HepG2 (cell line): Measurements from ENCODE around the gene WNT3A.

ENCODE experiments used
- DZIP1 ChIP-seq: sonication (generic); formaldehyde crosslinking; IDR thresholded peaks from 2 replicates; pipeline ENCODE4 v1.5.0; 2020; ENCODE audit warnings: mild to moderate bottlenecking, missing genetic modification reagents
- EP300 ChIP-seq, 3 experiments: sonication (generic) in 1 of 3; formaldehyde crosslinking in 1 of 3; IDR thresholded peaks; 2 replicates each; pipeline versions ENCODE4 v1.5.1 to v1.6.1; 2011 to 2020; ENCODE audit warnings: low read depth in 2 of 3, low read length in 2 of 3, borderline replicate concordance in 1 of 3, improper control_type of control experiment in 1 of 3, mild to moderate bottlenecking in 1 of 3, missing genetic modification reagents in 1 of 3, moderate library complexity in 1 of 3
- JUNB ChIP-seq: sonication (generic); formaldehyde crosslinking; IDR thresholded peaks from 2 replicates; pipeline ENCODE4 v1.8.0; 2022; ENCODE audit warnings: missing genetic modification reagents, mild to moderate bottlenecking, borderline replicate concordance
- RAD21 ChIP-seq: fragments of 450-650 bp; formaldehyde crosslinking; IDR thresholded peaks from 2 replicates; pipeline ENCODE4 v1.5.0; 2020; ENCODE audit warnings: mild to moderate bottlenecking
- ZNF609 ChIP-seq: sonication (generic); formaldehyde crosslinking; IDR thresholded peaks from 2 replicates; pipeline ENCODE4 v1.4.0; 2020; ENCODE audit warnings: mild to moderate bottlenecking, missing genetic modification reagents, borderline replicate concordance

- TF ChIP-seq EP300 (IDR thresholded peaks at IDR 0.05; ENCODE audit: low read depth in 2 of 2, low read length in 2 of 2): no peak
- TF ChIP-seq EP300 (CRISPR knock-in tag; IDR thresholded peaks at IDR 0.05; ENCODE audit: borderline replicate concordance): no peak
- TF ChIP-seq JUNB (CRISPR knock-in tag): no peak
- no peak for TF ChIP-seq DZIP1 (CRISPR knock-in tag)
- TF ChIP-seq ZNF609 (CRISPR knock-in tag): no peak
- no peak; the same call in 1 of the 2 replicates for TF ChIP-seq RAD21
These were observed 91.6 kb downstream of the WNT3A start for GRCh38 chr1:228098323-228098931.
